ENCODE results near the gene WNT3.

Gene WNT3

GRCh38 chr17:46772475-46773220, 45.8 kb downstream of the WNT3 start:
- no peak for TF ChIP-seq CTCF (IDR thresholded peaks at IDR 0.05; ENCODE audit: poor library complexity, severe bottlenecking)
- Histone ChIP-seq H3K27ac (ENCODE audit: poor library complexity, severe bottlenecking) (peak overlapping the region; percentile 57), H3K36me3 (ENCODE audit: low read depth) (no peaks in the 10 kb centered on the region), H3K4me3 (ENCODE audit: severe bottlenecking) (peak overlapping the region; percentile 60), H3K4me1 (ENCODE audit: insufficient read depth, poor library complexity, severe bottlenecking) (no peaks in the 10 kb centered on the region), H3K9me3 (ENCODE audit: severe bottlenecking) (no peaks in the 10 kb centered on the region), H3K27me3 (ENCODE audit: insufficient read depth, poor library complexity, severe bottlenecking) (no peaks in the 10 kb centered on the region)
- DNase-seq (ENCODE audit: low spot score) = no peak
- no peak for ATAC-seq (ENCODE audit: low read depth)

DNA sequence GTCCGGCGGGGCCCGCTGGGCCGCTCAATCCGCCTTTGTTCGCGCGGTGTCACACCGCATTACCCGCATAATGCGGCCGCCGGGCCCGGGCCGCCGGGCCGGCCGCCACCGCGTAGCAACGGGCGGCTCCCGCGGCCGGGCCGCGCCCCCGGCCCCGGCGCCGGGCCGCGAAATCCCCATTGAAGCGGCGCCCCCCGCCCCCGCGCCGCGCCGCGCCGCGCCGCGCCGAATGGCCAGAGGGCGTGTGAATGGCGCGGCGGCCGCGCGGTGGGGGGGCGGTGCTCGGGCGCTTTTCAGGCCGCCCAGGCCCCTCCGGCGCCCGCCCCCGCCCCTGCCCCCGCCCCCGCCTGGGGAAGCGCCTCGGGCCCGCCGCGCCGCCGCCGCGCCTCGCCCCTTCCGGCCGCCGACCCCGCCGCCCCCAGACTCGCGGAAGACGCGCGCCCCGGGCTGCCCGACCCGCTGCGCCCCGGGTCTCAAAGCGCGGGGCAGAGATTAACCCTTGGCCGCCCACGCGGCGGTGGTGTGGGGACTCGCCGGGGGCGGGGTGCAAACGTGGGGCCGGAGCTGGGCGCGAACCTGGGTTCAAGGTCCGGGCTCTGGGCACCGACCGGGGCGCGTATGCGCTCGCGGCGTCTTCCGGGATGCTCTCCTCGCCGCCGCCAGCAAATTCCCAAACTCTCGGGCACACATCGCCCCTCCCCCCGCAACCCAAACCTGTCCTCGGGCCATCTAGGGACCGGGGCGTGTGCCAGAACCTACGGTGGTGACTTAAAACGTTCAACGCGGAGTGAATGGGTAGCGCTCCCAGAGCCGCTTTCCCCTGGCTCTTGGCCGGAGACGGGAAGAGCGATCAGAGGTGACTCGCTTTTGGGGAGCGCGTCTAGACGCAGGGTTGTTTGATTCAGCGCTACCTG, 46.7 kb downstream of the WNT3 start:
- TF ChIP-seq CTCF (IDR thresholded peaks at IDR 0.05; ENCODE audit: poor library complexity, severe bottlenecking) = no peak
- H3K36me3 ChIP-seq (ENCODE audit: low read depth) = no peaks in the 10 kb centered on the region
- peak; percentile 60 for ATAC-seq (ENCODE audit: low read depth)

GRCh38 chr17:46770818-46771560, 47.5 kb downstream of the WNT3 start:
- no peak for DNase-seq (ENCODE audit: low spot score)
- peak; percentile 65 for ATAC-seq (ENCODE audit: low read depth)
- Histone ChIP-seq H3K4me1 (ENCODE audit: insufficient read depth, poor library complexity, severe bottlenecking) (no peaks in the 10 kb centered on the region), H3K36me3 (ENCODE audit: low read depth) (no peaks in the 10 kb centered on the region), H3K27ac (ENCODE audit: poor library complexity, severe bottlenecking) (peak overlapping the region; percentile 57), H3K9me3 (ENCODE audit: severe bottlenecking) (no peaks in the 10 kb centered on the region), H3K27me3 (ENCODE audit: insufficient read depth, poor library complexity, severe bottlenecking) (no peaks in the 10 kb centered on the region), H3K4me3 (ENCODE audit: severe bottlenecking) (peak overlapping the region; percentile 60)
- TF ChIP-seq CTCF (IDR thresholded peaks at IDR 0.05; ENCODE audit: poor library complexity, severe bottlenecking) = no peak

More for the DNA sequence above, 46.7 kb downstream of the WNT3 start:
- no peak for DNase-seq (ENCODE audit: low spot score)
- Histone ChIP-seq H3K4me1 (ENCODE audit: insufficient read depth, poor library complexity, severe bottlenecking) (no peaks in the 10 kb centered on the region), H3K9me3 (ENCODE audit: severe bottlenecking) (no peaks in the 10 kb centered on the region), H3K27me3 (ENCODE audit: insufficient read depth, poor library complexity, severe bottlenecking) (no peaks in the 10 kb centered on the region), H3K27ac (ENCODE audit: poor library complexity, severe bottlenecking) (peak overlapping the region; percentile 57), H3K4me3 (ENCODE audit: severe bottlenecking) (peak overlapping the region; percentile 60)

- Histone ChIP-seq H3K9me3 (ENCODE audit: severe bottlenecking) (no peaks in the 10 kb centered on the region), H3K27ac (ENCODE audit: poor library complexity, severe bottlenecking) (peak overlapping the region; percentile 57), H3K4me3 (ENCODE audit: severe bottlenecking) (peak overlapping the region; percentile 60), H3K36me3 (ENCODE audit: low read depth) (no peaks in the 10 kb centered on the region), H3K27me3 (ENCODE audit: insufficient read depth, poor library complexity, severe bottlenecking) (no peaks in the 10 kb centered on the region), H3K4me1 (ENCODE audit: insufficient read depth, poor library complexity, severe bottlenecking) (no peaks in the 10 kb centered on the region)
- TF ChIP-seq CTCF (IDR thresholded peaks at IDR 0.05; ENCODE audit: poor library complexity, severe bottlenecking) = no peak
- ATAC-seq (ENCODE audit: low read depth) (no peak), DNase-seq (ENCODE audit: low spot score) (no peak)
Measured at GRCh38 chr17:46770439-46770817, 48.1 kb downstream of the WNT3 start.

Measured in RWPE2 (cell line).